ENCODE results near the gene RANBP10. TPM values are rescaled to one million over a fixed set of nuclear protein-coding genes. Genes with fewer than 3 reads are reported as not detected.

The RANBP10 gene
- total and polyA plus RNA-seq, 2 of the 8 experiments (the other 6 are each of a cell fraction or from before 2014, with no cell fraction given) = 14.2 to 16.8 TPM

DNA sequence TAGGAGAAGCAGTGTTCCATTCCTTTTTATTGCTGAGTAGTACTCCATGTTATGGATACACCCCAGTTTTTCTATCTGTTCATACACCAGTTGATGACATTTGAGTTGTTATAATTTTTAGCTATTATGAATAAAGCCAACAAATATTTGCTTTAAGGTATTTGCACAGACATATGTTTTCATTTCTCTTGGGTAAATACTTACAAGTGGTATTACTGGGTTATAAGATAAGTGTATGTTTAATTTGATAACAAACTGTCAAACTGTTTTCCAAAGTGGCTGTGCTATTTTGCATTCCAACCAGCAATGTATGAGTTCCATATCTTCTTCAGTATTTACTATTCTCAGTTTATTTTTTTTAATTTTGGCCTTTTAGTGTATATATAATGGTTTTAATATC lies 59.5 kb downstream of the RANBP10 start (continued):
- no peak for TF ChIP-seq NRF1 (IDR thresholded peaks at IDR 0.05; ENCODE audit: low read depth, low read length)
- no peak for TF ChIP-seq TAF1 (IDR thresholded peaks at IDR 0.05; ENCODE audit: low read depth, low read length)
